SU-DHL-6 (cell line): ENCODE measurements around the gene WARS2.

Experiments used
- H2AFZ ChIP-seq: fragments of 200-600 bp; sonication (generic); 2 replicates; pipeline ENCODE4 v1.6.1; 2014; ENCODE audit warnings: low read depth, mild to moderate bottlenecking, moderate library complexity, mixed read lengths, antibody characterized with exemption, low read length; ENCODE audit not compliant: severe bottlenecking
- H3F3A ChIP-seq: fragments of 200-600 bp; shearing (Covaris generic); 2 replicates; pipeline ENCODE4 v1.6.0; 2016; ENCODE audit warnings: antibody characterized with exemption, mild to moderate bottlenecking; ENCODE audit not compliant: insufficient read depth
- H3K27ac ChIP-seq: fragments of 200-600 bp; sonication (generic); 2 replicates; pipeline ENCODE4 v1.5.1; 2016; ENCODE audit warnings: low read depth, mild to moderate bottlenecking, low read length, moderate library complexity, mixed read lengths
- H3K27me3 ChIP-seq: fragments of 200-600 bp; sonication (generic), shearing (Covaris generic); 2 replicates; pipeline ENCODE4 v1.6.0; 2014; ENCODE audit warnings: mild to moderate bottlenecking, low read length
- H3K36me3 ChIP-seq: fragments of 200-600 bp; sonication (generic); 2 replicates; pipeline ENCODE4 v1.6.1; 2014; ENCODE audit warnings: mild to moderate bottlenecking, low read length, mixed read lengths
- H3K4me2 ChIP-seq: fragments of 300-600, 200-600 bp; shearing (Covaris generic), sonication (generic); 2 replicates; pipeline ENCODE4 v1.6.0; 2014; ENCODE audit warnings: low read length, low read depth, mild to moderate bottlenecking; ENCODE audit not compliant: poor library complexity, severe bottlenecking
- H3K4me3 ChIP-seq: fragments of 200-600 bp; sonication (generic); 2 replicates; pipeline ENCODE4 v1.5.1; 2014; ENCODE audit warnings: antibody characterized with exemption, low read length, mild to moderate bottlenecking, mixed read lengths; ENCODE audit not compliant: insufficient read depth, poor library complexity, severe bottlenecking
- H3K79me2 ChIP-seq: fragments of 200-600 bp; sonication (generic); 2 replicates; pipeline ENCODE4 v1.6.1; 2014; ENCODE audit warnings: mild to moderate bottlenecking, low read length, moderate library complexity; ENCODE audit not compliant: insufficient read depth
- H3K9ac ChIP-seq: fragments of 200-600 bp; sonication (generic); 2 replicates; pipeline ENCODE4 v1.7.0; 2014; ENCODE audit warnings: mild to moderate bottlenecking, low read length
- H3K9me2 ChIP-seq: fragments of 200-600 bp; sonication (generic); replicated peaks from 2 replicates; pipeline ENCODE4 v1.6.1; 2014; ENCODE audit warnings: low read length; ENCODE audit not compliant: insufficient read depth
- H3K9me3 ChIP-seq: fragments of 200-600 bp; sonication (generic); 2 replicates; pipeline ENCODE4 v1.6.1; 2014; ENCODE audit warnings: low read length, mixed read lengths; ENCODE audit not compliant: insufficient read depth
- H4K20me1 ChIP-seq: fragments of 200-600 bp; sonication (generic); 2 replicates; pipeline ENCODE4 v1.6.1; 2014; ENCODE audit warnings: low read depth, mild to moderate bottlenecking, antibody characterized with exemption, low read length, moderate library complexity, mixed read lengths
- EZH2phosphoT487 ChIP-seq: fragments of 200-600 bp; sonication (generic), shearing (Covaris generic); conservative IDR thresholded peaks from 2 replicates; pipeline ENCODE4 v1.6.1; 2018; ENCODE audit warnings: mild to moderate bottlenecking, antibody characterized with exemption, low read length, moderate library complexity, mixed read lengths
- TF ChIP-seq, protein P1 (sequence below): fragments of 200-600 bp; sonication (generic); IDR thresholded peaks from one replicate; pipeline ENCODE4 v1.5.1; 2017; ENCODE audit warnings: antibody characterized with exemption, mild to moderate bottlenecking, low read length, moderate library complexity; ENCODE audit not compliant: insufficient read depth, poor library complexity, severe bottlenecking

The WARS2 gene

DNA sequence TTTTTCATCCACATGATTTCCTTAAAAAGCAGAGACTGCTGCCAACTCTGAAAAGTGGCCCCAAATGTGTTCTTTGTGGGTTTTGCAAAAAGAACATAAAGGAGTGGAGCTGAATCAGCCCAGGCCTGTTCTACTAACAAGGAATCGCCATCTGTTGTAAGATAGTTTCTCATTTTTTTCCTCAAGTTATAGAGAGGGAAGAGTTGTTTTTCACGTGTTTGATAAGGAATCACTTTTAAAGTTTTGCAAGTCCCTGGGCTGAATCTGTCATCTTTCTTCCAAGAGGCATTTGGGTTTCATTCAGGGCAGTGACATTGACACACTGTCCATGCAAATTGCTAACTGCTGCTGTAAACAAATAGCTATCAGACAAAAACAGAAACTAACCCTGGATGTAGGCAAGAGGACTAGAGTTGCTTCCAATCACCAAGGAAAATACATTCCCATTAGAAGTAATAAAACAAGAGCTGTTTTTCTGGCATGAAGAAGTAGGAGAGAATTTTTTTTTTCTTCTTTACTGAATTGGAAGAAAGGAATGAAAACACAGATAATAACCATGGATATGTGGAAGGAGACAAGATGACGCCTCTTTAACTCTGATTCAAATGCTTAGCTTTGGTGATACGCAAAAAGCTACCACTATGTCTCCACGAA lies 93.5 kb downstream of the WARS2 start:
- H3K27me3 ChIP-seq: no peaks in the 10 kb centered on the region
- H3K36me3 ChIP-seq: no peaks in the 10 kb centered on the region
- no peak overlapping the region for H3K27ac ChIP-seq
- no peak for TF ChIP-seq EZH2phosphoT487
- TF ChIP-seq, protein P1, sequence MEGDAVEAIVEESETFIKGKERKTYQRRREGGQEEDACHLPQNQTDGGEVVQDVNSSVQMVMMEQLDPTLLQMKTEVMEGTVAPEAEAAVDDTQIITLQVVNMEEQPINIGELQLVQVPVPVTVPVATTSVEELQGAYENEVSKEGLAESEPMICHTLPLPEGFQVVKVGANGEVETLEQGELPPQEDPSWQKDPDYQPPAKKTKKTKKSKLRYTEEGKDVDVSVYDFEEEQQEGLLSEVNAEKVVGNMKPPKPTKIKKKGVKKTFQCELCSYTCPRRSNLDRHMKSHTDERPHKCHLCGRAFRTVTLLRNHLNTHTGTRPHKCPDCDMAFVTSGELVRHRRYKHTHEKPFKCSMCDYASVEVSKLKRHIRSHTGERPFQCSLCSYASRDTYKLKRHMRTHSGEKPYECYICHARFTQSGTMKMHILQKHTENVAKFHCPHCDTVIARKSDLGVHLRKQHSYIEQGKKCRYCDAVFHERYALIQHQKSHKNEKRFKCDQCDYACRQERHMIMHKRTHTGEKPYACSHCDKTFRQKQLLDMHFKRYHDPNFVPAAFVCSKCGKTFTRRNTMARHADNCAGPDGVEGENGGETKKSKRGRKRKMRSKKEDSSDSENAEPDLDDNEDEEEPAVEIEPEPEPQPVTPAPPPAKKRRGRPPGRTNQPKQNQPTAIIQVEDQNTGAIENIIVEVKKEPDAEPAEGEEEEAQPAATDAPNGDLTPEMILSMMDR: no peak
- H3K4me2 ChIP-seq: no peak overlapping the region
- H3K9me2 ChIP-seq: no peaks in the 10 kb centered on the region
- no peaks in the 10 kb centered on the region for H3F3A ChIP-seq
- no peaks in the 10 kb centered on the region for H3K9me3 ChIP-seq
- H3K4me3 ChIP-seq: no peak overlapping the region
- no peaks in the 10 kb centered on the region for H3K79me2 ChIP-seq
- H3K9ac ChIP-seq: no peak overlapping the region
- H2AFZ ChIP-seq: no peak overlapping the region
- H4K20me1 ChIP-seq: no peaks in the 10 kb centered on the region

DNA sequence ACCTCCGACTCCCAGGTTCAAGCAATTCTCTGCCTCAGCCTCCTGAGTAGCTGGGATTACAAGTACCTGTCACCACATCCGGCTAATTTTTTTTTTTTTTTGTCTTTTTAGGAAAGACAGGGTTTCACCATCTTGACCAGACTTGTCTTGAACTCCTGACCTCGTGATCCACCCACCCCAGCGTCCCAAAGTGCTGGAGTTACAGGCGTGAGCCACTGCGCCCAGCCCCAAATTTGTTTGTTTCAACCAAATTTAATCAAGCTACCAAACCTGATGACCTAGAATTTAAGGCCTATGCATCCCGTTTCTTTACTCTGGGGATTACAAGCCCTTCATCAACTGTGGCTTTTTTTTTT lies 94.0 kb downstream of the WARS2 start:
- TF ChIP-seq, protein P1: no peak
- TF ChIP-seq EZH2phosphoT487: no peak
- Histone ChIP-seq H3K9me2 (no peaks in the 10 kb centered on the region), H3K4me2 (no peak overlapping the region), H3K9me3 (no peaks in the 10 kb centered on the region), H3K27ac (no peak overlapping the region), H3K4me3 (no peak overlapping the region), H3K9ac (no peak overlapping the region), H2AFZ (no peak overlapping the region), H3K79me2 (no peaks in the 10 kb centered on the region), H3K27me3 (no peaks in the 10 kb centered on the region), H3F3A (no peaks in the 10 kb centered on the region), H4K20me1 (no peaks in the 10 kb centered on the region), H3K36me3 (no peaks in the 10 kb centered on the region)

DNA sequence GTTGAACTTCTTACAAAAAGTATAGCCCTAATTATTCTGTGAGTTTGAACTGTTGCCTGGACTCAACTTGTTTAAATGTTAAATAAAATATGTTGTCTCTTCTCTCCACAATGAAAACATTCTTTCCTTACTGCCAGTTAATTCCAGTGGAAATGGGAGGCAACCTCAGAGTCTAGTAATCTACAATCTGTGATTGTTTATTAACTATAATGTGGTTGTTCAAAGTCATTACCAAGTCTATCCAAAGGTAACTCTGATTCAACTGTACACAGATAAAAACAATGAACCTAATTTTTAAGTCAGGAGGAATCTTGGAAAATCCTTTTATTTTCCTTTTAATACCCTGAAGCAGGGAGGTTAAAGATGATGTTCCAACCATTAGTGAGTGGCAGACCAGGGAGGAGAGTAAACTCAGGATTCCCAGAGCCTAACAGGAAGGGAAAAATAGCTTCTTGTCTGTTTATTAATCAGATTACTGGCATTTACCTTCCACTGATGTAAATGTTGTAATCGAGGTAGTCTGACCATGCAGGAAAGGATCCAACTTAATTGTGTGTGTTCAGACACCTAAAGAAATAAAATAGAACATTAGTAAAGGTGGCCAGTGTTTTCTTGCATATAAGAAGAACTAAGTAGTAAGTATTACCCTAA lies 95.2 kb downstream of the WARS2 start:
- Histone ChIP-seq H3K4me2 (no peak overlapping the region), H3K36me3 (no peaks in the 10 kb centered on the region), H3F3A (no peaks in the 10 kb centered on the region), H3K9me3 (no peaks in the 10 kb centered on the region), H3K27me3 (no peaks in the 10 kb centered on the region), H3K9ac (no peak overlapping the region), H3K79me2 (no peaks in the 10 kb centered on the region), H3K4me3 (no peak overlapping the region), H2AFZ (no peak overlapping the region), H3K27ac (no peak overlapping the region), H3K9me2 (no peaks in the 10 kb centered on the region), H4K20me1 (no peaks in the 10 kb centered on the region)
- TF ChIP-seq, protein P1: no peak
- no peak for TF ChIP-seq EZH2phosphoT487
